GM20000 (cell line): Measurements from ENCODE around the gene PTEN.

Experiments
- DNase-seq: peaks from one replicate; pipeline ENCODE4 v3.0.0; 2012; ENCODE audit warnings: low spot score
- TF ChIP-seq, protein P1 (sequence below): IDR thresholded peaks from 2 replicates; pipeline ENCODE4 v1.5.1; 2012; ENCODE audit warnings: mild to moderate bottlenecking, control low read depth; ENCODE audit errors: extremely low read depth, missing control alignments

PTEN gene

DNA sequence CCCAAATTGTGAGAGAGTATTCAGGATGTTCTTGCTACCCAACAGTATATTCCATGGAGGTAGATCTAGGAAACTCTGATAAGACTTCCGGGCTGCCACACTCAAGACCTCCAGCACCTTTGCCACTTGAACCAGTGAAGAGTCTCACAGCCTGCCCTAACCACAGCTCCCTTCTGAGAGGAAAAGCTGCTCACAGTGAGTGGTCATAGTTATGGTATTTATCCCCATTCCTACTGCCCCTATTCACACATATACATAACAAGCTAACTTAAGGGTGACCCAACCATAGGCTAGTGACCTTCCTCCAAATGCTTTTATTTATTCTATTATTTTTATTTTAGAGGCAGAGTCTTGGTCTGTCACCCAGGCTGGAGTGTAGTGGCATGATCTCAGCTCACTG lies 156.3 kb downstream of the PTEN start:
- DNase-seq, result no peak
- TF ChIP-seq, protein P1, sequence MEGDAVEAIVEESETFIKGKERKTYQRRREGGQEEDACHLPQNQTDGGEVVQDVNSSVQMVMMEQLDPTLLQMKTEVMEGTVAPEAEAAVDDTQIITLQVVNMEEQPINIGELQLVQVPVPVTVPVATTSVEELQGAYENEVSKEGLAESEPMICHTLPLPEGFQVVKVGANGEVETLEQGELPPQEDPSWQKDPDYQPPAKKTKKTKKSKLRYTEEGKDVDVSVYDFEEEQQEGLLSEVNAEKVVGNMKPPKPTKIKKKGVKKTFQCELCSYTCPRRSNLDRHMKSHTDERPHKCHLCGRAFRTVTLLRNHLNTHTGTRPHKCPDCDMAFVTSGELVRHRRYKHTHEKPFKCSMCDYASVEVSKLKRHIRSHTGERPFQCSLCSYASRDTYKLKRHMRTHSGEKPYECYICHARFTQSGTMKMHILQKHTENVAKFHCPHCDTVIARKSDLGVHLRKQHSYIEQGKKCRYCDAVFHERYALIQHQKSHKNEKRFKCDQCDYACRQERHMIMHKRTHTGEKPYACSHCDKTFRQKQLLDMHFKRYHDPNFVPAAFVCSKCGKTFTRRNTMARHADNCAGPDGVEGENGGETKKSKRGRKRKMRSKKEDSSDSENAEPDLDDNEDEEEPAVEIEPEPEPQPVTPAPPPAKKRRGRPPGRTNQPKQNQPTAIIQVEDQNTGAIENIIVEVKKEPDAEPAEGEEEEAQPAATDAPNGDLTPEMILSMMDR, result no peak
